ENCODE results near the gene KCNJ5. TPM values are rescaled to one million over a fixed set of nuclear protein-coding genes. Genes with fewer than 3 reads are reported as not detected.
A peak's percentile ranks its signal among the peaks of the same experiment; 100 is the strongest.

The KCNJ5 gene
- total and polyA plus RNA-seq, 10 of the 15 experiments (the other 5 are each of a cell fraction or from before 2014, with no cell fraction given), result 0.03 TPM; not detected in 8

GRCh38 chr11:128956401-128957201 is 65.4 kb downstream of the KCNJ5 start:
- no peaks in the 10 kb centered on the region for H3K9me3 ChIP-seq (replicated peaks; ENCODE audit: control insufficient read depth, insufficient read depth, low read length)
- H3K4me1 ChIP-seq (ENCODE audit: control insufficient read depth, insufficient read depth, low read length), result no peaks in the 10 kb centered on the region
- H3K4me2 ChIP-seq (ENCODE audit: control insufficient read depth, insufficient read depth), result no peak overlapping the region
- H3K79me2 ChIP-seq (ENCODE audit: control insufficient read depth, insufficient read depth, low read length), result no peaks in the 10 kb centered on the region
- no TSS peak for BruUV-seq (replicated peaks)
- no peak for TF ChIP-seq ZSCAN29 (IDR thresholded peaks at IDR 0.05)
- TF ChIP-seq CTCF (IDR thresholded peaks at IDR 0.05 in 2 of 3, conservative IDR thresholded peaks at IDR 0.05 in 1 of 3; ENCODE audit: control insufficient read depth in 2 of 3, extremely low read depth in 1 of 3, insufficient read depth in 1 of 3, low read depth in 3 of 3, low read length in 3 of 3), result peak; percentile 65 to 79 (median 76)
- TF ChIP-seq SMC3 (IDR thresholded peaks at IDR 0.05; ENCODE audit: borderline replicate concordance, low read length), result peak; percentile 94
- TF ChIP-seq ZNF622 (IDR thresholded peaks at IDR 0.05), result no peak
- peak; percentile 78 for TF ChIP-seq RAD21 (IDR thresholded peaks at IDR 0.05; ENCODE audit: insufficient read depth, low read depth, low read length)
- TF ChIP-seq RUNX3 (IDR thresholded peaks at IDR 0.05; ENCODE audit: low read length), result peak; percentile 13; the same call in 1 of the 2 replicates
- TF ChIP-seq BCL11A (IDR thresholded peaks at IDR 0.05; ENCODE audit: low read depth, low read length), result no peak
- no peak for TF ChIP-seq BHLHE40 (IDR thresholded peaks at IDR 0.05; ENCODE audit: borderline replicate concordance in 1 of 2, low read depth in 2 of 2, low read length in 1 of 2)
- no peak for TF ChIP-seq CREM (IDR thresholded peaks at IDR 0.05; ENCODE audit: low read depth)
- peak; percentile 89 for TF ChIP-seq ZNF384 (IDR thresholded peaks at IDR 0.05; ENCODE audit: borderline replicate concordance, low read depth, low read length)
- H3K36me3 ChIP-seq (ENCODE audit: control insufficient read depth in 2 of 2, insufficient read depth in 2 of 2, low read length in 1 of 2), result no peaks in the 10 kb centered on the region
- FAIRE-seq (peak; percentile 82), ATAC-seq (peak; percentile 90), DNase-seq (ENCODE audit: low read depth, low spot score) (peak; percentile 45)
- H3K27ac ChIP-seq (ENCODE audit: control insufficient read depth, insufficient read depth), result no peak overlapping the region
- H4K20me1 ChIP-seq (ENCODE audit: control insufficient read depth, insufficient read depth), result no peaks in the 10 kb centered on the region
- peaks cover 0 to 6% of the 10 kb centered on the region in 2 experiments; a peak in 1 of 4 replicates for H3K27me3 ChIP-seq (replicated peaks in 1 of 2; ENCODE audit: control insufficient read depth in 2 of 2, insufficient read depth in 2 of 2, low read length in 1 of 2)
- in situ Hi-C loops (cut with MboI) (loop anchor here (5.0 kb wide), 1 partner anchor 69 kb away; no protein-coding TSS in a partner anchor), intact Hi-C loops (cut with micrococcal nuclease; ENCODE audit: unreplicated experiment) (loop anchor here (1.0 to 5.0 kb wide), 3 partner anchors 72 to 784 kb away; no protein-coding TSS in a partner anchor)
- 51% methylated on average over 8 of the region's 8 CpGs for WGBS (ENCODE audit: insufficient coverage, insufficient replicate concordance, low lambda C conversion rate, missing lambda C conversion rate)
- H3K9ac ChIP-seq (ENCODE audit: control insufficient read depth, insufficient read depth, low read length), result no peak overlapping the region
- H3K4me3 ChIP-seq, result no peak overlapping the region
- ChIA-PET SMC1A (ENCODE audit: uncharacterized antibody, unreplicated experiment) (interaction anchor here (0.6 to 14.9 kb wide), 20 partner anchors 9 to 929 kb away, joined by 3 to 249 read pairs (median 3); partner anchors contain the start of gene KCNJ5), CTCF (interaction anchor here (0.6 to 20.8 kb wide), 43 partner anchors 9 to 1182 kb away, joined by 3 to 480 read pairs (median 4); partner anchors contain the start of gene KCNJ5), RAD21 (ENCODE audit: unreplicated experiment) (interaction anchor here (0.6 to 5.3 kb wide), 20 partner anchors 9 to 799 kb away, joined by 3 to 109 read pairs (median 4); no protein-coding TSS in a partner anchor), POLR2A (interaction anchor here (0.6 to 1.3 kb wide), 2 partner anchors 72 to 107 kb away, joined by 3 to 5 read pairs; no protein-coding TSS in a partner anchor)
- H2AFZ ChIP-seq (ENCODE audit: control insufficient read depth, low read depth, low read length), result no peak overlapping the region
